HG03460 (cell line): Measurements from ENCODE around the gene AIMP1.

Source experiments
- ATAC-seq: cut with Tn5 transposase; IDR thresholded peaks from one replicate; pipeline ENCODE4 v1.9.1; 2021; ENCODE audit not compliant: unreplicated experiment

Gene AIMP1

DNA sequence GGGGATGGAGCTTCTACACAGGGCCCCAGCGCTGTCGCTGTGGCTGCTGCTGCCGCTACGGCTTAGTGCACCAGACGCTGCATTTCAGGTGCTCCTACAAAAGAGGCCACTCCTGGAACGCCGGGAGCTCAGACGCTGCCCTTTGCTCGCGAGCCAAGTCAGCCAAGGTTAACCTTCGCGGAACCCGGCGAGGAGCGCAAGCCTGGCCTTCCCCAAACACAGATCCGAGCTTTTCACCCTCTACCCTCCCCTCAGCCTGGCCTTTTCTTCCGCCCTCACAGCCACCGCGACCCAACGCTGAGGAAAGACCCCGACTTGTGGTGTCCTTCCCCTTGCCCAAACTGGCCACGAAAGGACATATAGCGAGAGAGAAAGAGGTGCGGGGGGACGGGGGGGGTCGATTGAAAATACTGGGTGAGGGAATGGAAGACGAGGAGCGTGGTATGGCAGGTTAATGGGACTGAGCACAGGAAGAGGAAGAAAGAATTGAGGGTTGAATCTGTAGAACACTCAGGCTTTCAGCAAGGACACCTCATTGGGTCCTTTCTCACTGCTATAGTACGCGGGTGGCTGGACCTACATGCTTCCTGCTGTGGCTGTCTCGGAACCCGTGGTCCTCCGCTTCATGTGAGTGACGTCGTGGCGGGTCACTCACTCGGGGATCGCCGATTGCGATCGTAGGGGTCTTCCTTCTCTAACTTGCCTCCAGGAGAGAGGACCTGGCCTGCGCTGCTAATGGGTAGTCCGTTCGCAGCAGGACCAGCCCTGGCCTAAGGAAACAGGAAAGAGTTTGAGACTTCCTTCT is at the start of gene AIMP1, which contains the start of gene TBCK:
Gene AIMP1 (plus strand): TSS at position 583 of the 805 bp plus-strand sequence. CDS start 8,460 bp downstream, outside the sequence.
Gene TBCK (minus strand): TSS at position 242 of the 805 bp plus-strand sequence. CDS start 7,249 bp downstream, outside the sequence.
- ATAC-seq: peak; percentile 87

- no peak for ATAC-seq
Observed at GRCh38 chr4:106268786-106269185, 47.6 kb upstream of the AIMP1 start.

GRCh38 chr4:106269711-106270110 is 46.6 kb upstream of the AIMP1 start:
- ATAC-seq: no peak

- ATAC-seq: no peak
Observed at GRCh38 chr4:106270736-106271135, 45.6 kb upstream of the AIMP1 start.

GRCh38 chr4:106273831-106274230 is 42.5 kb upstream of the AIMP1 start:
- ATAC-seq: no peak

DNA sequence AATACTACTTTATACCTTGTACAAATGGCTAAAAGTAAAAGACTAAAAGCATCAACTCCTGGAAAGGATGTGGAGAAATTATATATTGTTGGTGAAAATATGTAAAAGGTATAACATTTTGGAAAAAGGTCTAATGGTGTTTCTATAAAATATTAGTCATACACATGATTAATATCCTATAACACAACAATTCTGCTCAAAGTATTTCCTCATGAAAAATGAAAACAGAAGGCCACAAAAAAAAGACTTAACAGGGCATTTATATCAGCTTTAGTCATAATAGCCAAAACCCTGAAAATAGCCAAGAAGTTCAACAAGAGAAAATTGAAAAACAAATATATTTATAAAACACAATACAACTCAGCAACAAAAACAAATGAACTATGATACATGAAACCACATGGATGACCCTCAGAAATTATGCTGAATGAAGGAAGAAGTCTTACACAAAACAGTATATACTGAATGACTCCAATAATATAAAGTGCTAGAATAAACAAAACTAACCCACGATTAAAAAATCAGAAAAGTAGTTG is 39.1 kb upstream of the AIMP1 start:
- no peak for ATAC-seq

- no peak for ATAC-seq
Observed at GRCh38 chr4:106284227-106284626, 32.1 kb upstream of the AIMP1 start.

DNA sequence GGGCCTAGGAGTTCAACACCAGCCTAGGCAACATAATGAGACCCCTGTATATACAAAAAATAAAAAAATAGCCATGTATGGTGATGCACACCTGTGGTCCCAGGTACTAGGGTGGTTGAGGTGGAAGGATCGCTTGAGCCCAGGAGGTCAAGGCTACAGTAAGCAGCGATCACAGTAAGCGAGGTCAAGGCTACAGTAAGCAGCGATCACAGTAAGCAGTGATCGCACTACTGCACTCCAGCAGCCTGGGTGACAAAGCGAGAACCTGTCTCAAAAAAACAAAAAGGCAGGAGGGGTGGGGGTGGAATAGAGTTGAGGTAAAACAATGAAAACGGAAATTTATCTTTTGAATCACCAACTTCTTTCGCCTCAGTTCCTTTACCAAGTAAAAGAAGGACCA is 29.7 kb upstream of the AIMP1 start:
- no peak for ATAC-seq

DNA sequence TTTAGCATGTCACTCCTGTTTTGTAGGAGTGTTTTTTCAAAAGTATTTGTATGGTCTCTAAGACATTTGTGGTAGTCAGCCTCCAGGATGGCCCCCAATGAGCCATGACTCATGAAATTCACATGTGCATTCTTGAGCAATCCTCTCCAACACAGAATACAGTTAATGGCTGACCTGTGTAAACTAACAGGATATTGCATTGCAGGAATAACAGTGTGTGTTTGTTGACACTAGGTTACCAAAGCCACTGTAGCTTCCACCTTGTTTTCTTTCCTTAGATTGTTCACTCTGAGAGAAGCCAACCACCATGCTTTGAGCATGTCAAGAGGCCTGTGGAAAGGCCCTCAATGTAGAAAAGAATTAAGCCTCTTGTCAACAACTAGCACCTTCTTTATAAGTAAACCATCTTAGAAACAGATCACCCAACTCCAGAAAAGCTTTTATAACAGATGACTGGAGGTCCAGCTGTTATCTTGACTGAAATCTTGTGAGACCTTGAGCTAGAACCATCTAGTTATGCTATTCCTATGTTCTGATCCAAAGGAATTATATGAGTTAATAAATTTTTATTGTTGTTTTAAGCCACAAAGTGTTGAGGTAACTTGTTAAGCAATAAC is 28.9 kb upstream of the AIMP1 start:
- ATAC-seq: no peak

GRCh38 chr4:106289737-106290136 is 26.6 kb upstream of the AIMP1 start:
- no peak for ATAC-seq

DNA sequence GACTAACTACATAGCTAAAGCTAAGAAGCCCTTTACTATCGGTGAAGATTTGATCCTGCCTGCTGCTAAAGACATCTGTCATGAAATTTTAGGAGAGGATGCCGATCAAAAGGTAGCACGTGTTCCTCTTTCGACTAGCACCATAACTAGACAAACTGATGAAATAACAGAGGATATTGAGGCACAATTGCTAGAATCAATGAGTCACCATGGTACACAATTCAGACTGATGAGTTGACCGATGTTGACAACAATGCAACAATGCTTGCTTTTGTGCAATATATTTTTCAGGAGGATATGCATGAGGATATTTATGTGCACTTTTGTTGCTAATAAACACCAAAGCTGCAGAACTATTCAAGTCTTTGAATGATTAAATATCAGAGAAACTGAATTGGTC is 24.7 kb upstream of the AIMP1 start:
- no peak for ATAC-seq

DNA sequence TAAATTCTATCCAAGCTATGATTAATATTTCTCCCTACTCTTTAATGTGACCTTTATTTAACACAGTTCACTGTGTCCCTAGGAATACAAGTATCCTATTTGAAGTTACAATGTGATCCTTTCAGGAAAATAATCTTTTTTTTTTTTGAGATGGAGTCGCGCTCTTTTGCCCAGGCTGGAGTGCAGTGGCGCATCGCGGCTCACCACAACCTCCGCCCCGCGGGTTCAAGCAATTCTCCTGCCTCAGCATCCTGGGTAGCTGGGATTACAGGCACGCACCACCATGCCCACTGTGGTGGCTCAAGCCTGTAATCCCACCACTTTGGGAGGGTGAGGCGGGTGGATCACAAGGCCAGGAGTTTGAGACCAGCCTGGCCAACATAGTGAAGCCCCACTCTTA is 22.3 kb upstream of the AIMP1 start:
- no peak for ATAC-seq

DNA sequence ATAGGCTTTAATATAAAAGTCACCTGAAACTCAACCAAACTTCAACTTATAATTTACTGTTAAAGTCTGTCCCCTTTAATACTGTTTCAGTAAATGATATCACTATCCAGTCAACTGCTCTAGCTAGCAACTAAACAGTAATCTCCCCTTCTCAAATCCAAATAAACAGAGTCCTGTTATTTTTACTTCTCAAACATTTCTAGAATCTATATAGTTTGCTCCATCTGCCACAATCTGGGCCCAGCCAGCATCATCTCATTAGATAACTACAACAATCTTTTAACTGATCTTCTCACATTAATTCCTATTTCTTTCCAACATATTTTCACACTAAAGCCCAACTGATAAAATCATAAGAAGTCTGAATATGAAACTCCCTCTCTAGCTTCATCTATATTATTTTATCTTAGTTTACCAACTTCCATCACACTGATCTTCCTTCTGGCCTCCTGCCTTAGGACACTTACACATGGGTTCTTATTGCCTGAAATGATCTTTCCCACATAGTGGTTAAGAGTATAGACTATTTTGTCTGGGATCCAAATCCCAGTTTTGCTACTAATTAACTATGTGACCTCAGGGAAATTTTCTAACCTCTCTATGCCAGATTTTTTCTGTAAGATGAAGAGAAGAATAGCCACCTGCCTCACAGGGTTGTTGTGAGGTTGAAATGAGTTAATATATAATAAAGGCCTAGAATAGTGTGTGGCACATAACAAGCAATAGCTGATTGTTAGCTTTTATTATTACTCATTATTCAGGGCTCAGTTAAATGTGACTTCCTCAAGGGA is 18.9 kb upstream of the AIMP1 start:
- ATAC-seq: no peak

DNA sequence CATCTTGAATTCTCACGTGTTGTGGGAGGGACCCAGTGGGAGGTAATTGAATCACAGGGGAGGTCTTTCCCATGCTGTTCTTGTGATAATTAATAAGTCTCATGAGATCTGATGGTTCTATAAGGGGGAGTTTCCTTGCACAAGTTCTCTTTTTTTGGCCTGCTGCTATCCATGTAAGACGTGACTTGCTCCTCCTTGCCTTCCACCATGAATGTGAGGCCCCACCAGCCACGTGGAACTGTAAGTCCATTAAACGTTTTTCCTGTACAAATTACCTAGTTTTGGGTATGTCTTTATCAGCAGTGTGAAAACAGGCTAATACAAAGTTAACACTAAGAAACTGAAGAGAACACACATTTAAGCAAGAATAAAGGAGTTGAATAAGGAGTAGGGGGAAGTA is 16.4 kb upstream of the AIMP1 start:
- no peak for ATAC-seq

GRCh38 chr4:106301393-106302061 is 14.8 kb upstream of the AIMP1 start:
- ATAC-seq: no peak

DNA sequence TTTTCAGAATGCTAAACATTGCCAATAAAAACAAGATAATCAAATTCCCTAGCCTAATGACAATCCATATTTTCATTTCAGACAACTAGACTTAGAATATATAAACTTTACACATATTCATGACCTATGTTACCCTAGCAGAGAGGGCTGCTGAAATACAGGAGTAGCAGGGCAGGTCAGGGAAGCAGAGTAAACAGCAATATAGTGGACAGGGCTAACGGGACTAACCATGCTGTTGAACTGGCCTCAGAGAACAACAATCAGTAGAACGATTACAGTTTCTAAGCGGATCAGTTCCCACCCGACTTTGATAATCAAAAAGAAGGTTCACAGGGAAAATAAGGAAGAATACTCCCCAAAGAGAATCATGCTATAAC is 14.3 kb upstream of the AIMP1 start:
- no peak for ATAC-seq

GRCh38 chr4:106303548-106304281 is 12.6 kb upstream of the AIMP1 start:
- no peak for ATAC-seq

DNA sequence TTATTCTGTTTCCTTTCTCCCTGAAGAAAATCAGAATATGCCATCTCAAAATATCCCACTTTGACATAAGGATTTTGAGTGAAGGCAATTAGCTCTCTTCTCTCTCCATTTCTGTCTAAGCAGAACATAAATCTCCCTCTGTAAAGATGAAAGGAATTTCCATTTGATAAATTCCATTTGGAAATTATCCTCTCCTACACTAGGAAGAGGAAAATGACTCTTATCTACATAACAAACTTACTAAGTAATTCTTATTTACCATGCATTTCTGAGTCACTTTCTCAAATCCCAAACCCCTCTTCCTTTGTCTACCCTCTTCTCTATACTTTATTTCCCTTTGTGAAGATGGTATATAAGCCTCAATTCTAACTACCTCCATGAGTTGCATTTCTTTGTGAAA is 11.7 kb upstream of the AIMP1 start:
- no peak for ATAC-seq

- no peak for ATAC-seq
Observed at GRCh38 chr4:106305435-106306055, 10.8 kb upstream of the AIMP1 start.

- ATAC-seq: no peak
Observed at GRCh38 chr4:106306561-106306960, 9.8 kb upstream of the AIMP1 start.
